COR-L47 (cell line): Measurements from ENCODE around the gene AOPEP.
A peak's percentile ranks its signal among the peaks of the same experiment; 100 is the strongest.

Experiments
- DNase-seq: peaks from one replicate; lab custom pipeline; 2025; lab: John Stamatoyannopoulos, UW

Gene AOPEP

GRCh38 chr9:94993160-94993820 is 266.8 kb downstream of the AOPEP start:
- DNase-seq = no peak

- no peak for DNase-seq
These were observed 267.3 kb downstream of the AOPEP start for GRCh38 chr9:94993821-94994165.

DNA sequence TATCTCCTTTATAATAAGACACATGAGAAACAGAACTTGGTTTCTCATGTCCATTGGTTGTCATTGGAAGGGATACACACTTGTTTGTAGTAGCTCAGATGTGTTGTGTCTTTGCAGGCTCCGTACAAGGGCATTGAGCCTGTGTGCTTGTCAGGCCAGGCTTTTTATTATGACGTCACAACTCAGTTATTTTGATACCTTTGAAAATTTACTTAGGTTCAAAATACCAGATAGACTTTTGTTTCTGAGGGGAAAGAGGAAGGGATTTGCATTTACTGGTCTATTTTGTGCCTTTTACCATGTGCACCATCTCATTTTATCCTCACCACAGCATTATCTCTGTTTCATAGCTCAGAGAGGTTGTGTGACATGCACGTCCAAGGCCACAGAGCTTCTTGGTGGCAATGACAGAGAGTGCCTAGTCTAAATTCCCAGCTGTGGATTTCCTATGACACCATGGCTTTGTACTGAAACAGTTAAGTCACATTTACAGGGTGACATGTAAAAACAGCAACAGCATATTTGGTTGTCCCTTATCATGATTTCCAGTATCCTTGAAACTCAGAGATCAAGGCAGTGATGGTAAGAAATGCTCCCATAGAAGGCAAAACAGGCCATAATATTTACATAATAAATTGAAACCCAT is 268.7 kb downstream of the AOPEP start:
- DNase-seq = no peak

DNA sequence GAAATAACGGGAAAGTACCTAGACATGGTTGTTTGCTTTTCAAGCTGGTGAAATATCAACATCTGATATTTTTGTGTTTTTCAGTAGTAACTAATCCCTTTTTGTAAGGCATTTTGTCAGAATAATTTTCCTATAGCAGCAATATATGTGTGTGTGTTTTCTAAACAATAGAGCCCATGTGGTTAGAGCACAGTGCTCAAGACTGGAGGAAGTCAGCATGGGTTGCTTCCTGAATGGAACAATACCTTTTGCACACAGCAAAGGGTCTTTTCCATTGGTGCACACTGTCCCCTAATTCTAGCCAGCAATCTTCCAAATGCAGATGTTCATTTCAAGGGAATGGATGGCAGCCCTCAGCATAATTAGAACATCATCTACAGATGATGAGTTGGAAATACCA is 270.1 kb downstream of the AOPEP start:
- DNase-seq = no peak

GRCh38 chr9:94997727-94998126 is 271.2 kb downstream of the AOPEP start:
- DNase-seq = no peak

DNA sequence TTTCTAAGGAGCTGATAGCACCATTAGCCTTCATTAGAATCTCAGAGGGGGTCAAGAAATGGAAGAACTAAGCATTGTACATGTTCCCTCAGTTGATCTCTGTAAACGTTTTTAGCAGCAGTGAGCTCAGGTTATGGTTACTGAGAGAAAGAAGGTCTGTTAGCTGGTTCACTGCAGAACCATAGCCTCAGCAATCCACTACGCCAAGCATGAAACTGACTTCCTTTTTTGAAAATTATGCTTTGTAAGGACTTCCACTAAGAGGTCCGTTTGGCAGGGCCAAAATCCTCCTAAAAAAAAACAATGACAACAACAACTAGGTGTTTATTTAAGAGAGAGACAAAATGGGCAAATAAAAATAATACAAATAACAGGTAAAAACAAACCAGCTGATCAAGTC is 273.3 kb downstream of the AOPEP start:
- DNase-seq = no peak

DNA sequence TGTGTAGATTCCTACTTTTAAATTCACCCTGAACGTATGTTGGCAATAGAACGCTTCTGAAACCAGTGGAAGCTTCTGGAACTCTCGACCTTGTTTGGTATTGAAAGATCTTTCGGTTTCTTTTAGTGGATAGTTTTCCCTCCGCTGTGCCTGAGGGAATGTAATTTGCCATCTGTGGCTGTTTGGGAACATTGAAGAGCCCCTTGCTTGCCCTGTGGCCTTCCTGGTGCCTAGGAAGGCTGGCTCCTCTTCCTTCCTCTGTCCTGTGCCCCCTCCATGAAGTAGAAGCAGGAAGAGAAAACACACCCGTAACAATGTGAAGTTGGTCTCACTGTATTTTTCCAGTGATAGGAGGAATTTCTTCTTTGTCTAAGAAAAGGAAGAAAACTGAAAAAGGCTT is 274.3 kb downstream of the AOPEP start:
- no peak for DNase-seq

DNA sequence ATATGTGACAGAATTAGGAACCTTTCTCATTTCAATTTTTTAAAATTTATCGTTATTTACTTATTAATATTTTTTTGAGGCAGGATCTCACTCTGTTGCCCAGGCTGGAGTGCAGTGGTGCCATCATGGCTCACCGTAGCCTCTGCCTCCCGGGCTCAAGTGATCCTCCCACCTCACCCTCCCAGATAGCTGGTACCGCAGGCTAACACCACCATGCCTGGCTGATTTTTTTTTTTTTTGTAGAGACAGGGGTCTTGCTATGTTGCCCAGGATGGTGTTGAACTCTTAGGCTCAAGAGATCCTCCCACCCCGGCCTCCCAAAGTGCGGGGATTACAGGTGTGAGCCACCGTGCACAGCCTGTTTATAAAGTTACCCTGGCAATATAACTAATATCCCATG is 275.2 kb downstream of the AOPEP start:
- DNase-seq = no peak

DNA sequence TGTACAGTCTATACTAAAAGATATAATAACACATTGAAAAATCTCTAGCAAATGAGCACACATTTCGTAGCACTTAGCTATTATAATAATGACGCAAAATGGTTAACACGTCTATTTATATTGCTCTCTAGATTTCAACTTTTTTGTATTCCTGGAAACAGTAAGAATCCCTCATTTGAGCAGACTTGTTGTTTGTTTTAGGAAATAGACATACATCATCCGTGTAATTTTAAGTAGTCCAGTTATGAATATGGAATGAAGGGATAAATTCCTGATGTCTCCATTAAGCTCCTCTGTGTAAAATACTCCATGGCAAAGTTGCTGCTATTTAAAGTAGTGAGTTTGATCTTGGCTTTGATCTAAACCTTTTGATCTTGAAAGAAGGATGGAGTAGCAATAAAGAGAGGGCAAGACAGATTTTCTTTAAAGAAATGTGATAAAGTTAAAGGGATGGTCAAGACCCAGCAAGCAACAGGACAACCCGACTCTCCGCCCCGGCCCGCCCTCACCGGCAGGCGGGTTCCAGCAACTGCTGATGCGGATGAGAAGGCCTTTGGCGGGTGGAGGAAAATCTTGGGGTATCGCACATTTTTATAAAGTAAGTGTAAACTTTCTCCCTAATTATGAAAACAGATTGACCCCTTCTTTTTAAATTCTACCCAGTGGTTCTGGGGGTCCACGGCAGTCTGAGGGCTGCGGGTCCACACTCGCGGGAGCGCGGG is 277.4 kb downstream of the AOPEP start:
- DNase-seq = no peak

- peak; percentile 39 for DNase-seq
These were observed 278.1 kb downstream of the AOPEP start for GRCh38 chr9:95004411-95005277.

GRCh38 chr9:95005278-95006143 is 279.0 kb downstream of the AOPEP start:
- DNase-seq = no peak

- no peak for DNase-seq
These were observed 280.8 kb downstream of the AOPEP start for GRCh38 chr9:95007226-95007869.

- no peak for DNase-seq
These were observed 281.8 kb downstream of the AOPEP start for GRCh38 chr9:95008151-95008771.

- no peak for DNase-seq
These were observed 283.0 kb downstream of the AOPEP start for GRCh38 chr9:95009459-95009858.

- DNase-seq = no peak
These were observed 283.9 kb downstream of the AOPEP start for GRCh38 chr9:95010431-95010838.

DNA sequence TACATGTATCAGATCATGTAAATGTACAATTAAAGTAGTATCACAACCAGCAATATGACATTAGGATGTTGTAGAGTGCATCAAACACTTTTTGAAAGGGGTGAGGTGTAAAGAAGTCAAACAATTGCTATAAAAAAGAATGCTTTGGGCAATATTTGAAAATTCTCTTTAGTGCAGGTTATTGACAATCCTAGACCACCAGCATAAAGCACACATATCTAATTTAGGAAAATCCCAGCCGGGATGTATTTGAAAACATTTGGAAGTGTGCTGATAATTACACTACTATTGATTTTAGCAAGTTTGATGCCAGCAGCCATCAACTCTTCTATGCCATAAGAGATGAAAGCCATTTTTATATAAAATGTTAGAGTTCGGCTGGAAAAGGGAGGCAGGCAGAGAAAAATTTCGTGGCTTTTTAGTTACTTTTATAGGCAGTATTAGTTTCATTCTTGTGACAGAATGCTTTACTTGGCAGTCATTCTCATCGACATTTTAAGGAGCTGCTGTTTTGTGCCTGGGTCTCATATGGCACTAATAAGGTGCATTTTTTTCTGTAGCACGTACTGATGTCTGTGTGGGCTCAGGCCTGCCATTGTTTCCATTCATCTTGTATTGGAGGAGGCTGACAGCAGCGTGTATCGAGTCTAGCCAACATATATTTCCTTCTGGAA is 285.7 kb downstream of the AOPEP start:
- DNase-seq = no peak

- no peak for DNase-seq
These were observed 286.4 kb downstream of the AOPEP start for GRCh38 chr9:95012902-95013301.

GRCh38 chr9:95014917-95015316 is 288.4 kb downstream of the AOPEP start:
- DNase-seq = no peak

GRCh38 chr9:95015569-95015968 is 289.1 kb downstream of the AOPEP start:
- DNase-seq = no peak

GRCh38 chr9:95017062-95017461 is 290.6 kb downstream of the AOPEP start:
- no peak for DNase-seq
